ENCODE data around the gene HCFC1R1. TPM values are rescaled to one million over a fixed set of nuclear protein-coding genes. Genes with fewer than 3 reads are reported as not detected.

Gene HCFC1R1
- total and polyA plus RNA-seq, 2 experiments from 2014 or later, result 35.7 to 158 TPM

GRCh38 chr16:3035972-3036725, 12.4 kb upstream of the HCFC1R1 start:
- peaks cover 33% of the 10 kb centered on the region for H3K27me3 ChIP-seq
- 21% methylated on average over 5 of the region's 40 CpGs for WGBS (ENCODE audit: low lambda C conversion rate, missing lambda C conversion rate)
- no peaks in the 10 kb centered on the region for H3K79me2 ChIP-seq
- H4K20me1 ChIP-seq (ENCODE audit: insufficient read depth, poor library complexity, severe bottlenecking), result no peaks in the 10 kb centered on the region
- H3K9me3 ChIP-seq (ENCODE audit: low read depth), result no peaks in the 10 kb centered on the region
- no peaks in the 10 kb centered on the region for H3K4me1 ChIP-seq (ENCODE audit: insufficient read depth)
- peak overlapping the region; percentile 63 for H2AFZ ChIP-seq
- H3K4me2 ChIP-seq, result peak overlapping the region; percentile 90
- no peaks in the 10 kb centered on the region for H3K36me3 ChIP-seq (replicated peaks; ENCODE audit: insufficient read depth, low read depth)
- DNase-seq (ENCODE audit: low spot score), result peak; percentile 52
- H3K4me3 ChIP-seq, result peak overlapping the region; percentile 32
- TF ChIP-seq EZH2 (IDR thresholded peaks at IDR 0.05; ENCODE audit: borderline replicate concordance), result no peak
- TF ChIP-seq CTCF (IDR thresholded peaks at IDR 0.05; ENCODE audit: poor library complexity), result no peak
- peak; percentile 20 for TF ChIP-seq EZH2phosphoT487 (IDR thresholded peaks at IDR 0.05; ENCODE audit: low read depth, severe bottlenecking, unreplicated experiment)
- H3K27ac ChIP-seq, result no peak overlapping the region
- no peaks in the 10 kb centered on the region for H3K9me2 ChIP-seq (replicated peaks; ENCODE audit: insufficient read depth)

GRCh38 chr16:3035289-3035971, 11.7 kb upstream of the HCFC1R1 start:
- peak overlapping the region; percentile 90 for H3K4me2 ChIP-seq
- H4K20me1 ChIP-seq (ENCODE audit: insufficient read depth, poor library complexity, severe bottlenecking), result no peaks in the 10 kb centered on the region
- H3K27me3 ChIP-seq, result peaks cover 28% of the 10 kb centered on the region
- no peaks in the 10 kb centered on the region for H3K4me1 ChIP-seq (ENCODE audit: insufficient read depth)
- TF ChIP-seq EZH2phosphoT487 (IDR thresholded peaks at IDR 0.05; ENCODE audit: low read depth, severe bottlenecking, unreplicated experiment), result no peak
- no peaks in the 10 kb centered on the region for H3K9me3 ChIP-seq (ENCODE audit: low read depth)
- no peaks in the 10 kb centered on the region for H3K79me2 ChIP-seq
- no peak overlapping the region for H2AFZ ChIP-seq
- no peaks in the 10 kb centered on the region for H3K36me3 ChIP-seq (replicated peaks; ENCODE audit: insufficient read depth, low read depth)
- no peaks in the 10 kb centered on the region for H3K9me2 ChIP-seq (replicated peaks; ENCODE audit: insufficient read depth)
- 86% methylated on average over 19 of the region's 19 CpGs for WGBS (ENCODE audit: low lambda C conversion rate, missing lambda C conversion rate)
- H3K4me3 ChIP-seq, result no peak overlapping the region
- DNase-seq (ENCODE audit: low spot score), result no peak
- no peak overlapping the region for H3K27ac ChIP-seq

GRCh38 chr16:3032624-3033023, 8.9 kb upstream of the HCFC1R1 start:
- H3K4me3 ChIP-seq, result no peak overlapping the region
- H3K27me3 ChIP-seq, result peaks cover 18% of the 10 kb centered on the region
- H3K9me3 ChIP-seq (ENCODE audit: low read depth), result no peaks in the 10 kb centered on the region
- 63% methylated on average over 7 of the region's 7 CpGs for WGBS (ENCODE audit: low lambda C conversion rate, missing lambda C conversion rate)
- no peak overlapping the region for H3K27ac ChIP-seq
- no peaks in the 10 kb centered on the region for H4K20me1 ChIP-seq (ENCODE audit: insufficient read depth, poor library complexity, severe bottlenecking)
- no peak overlapping the region for H3K4me2 ChIP-seq
- no peak for TF ChIP-seq CTCF (IDR thresholded peaks at IDR 0.05; ENCODE audit: poor library complexity)
- TF ChIP-seq EZH2 (IDR thresholded peaks at IDR 0.05; ENCODE audit: borderline replicate concordance), result no peak
- no peak for TF ChIP-seq EZH2phosphoT487 (IDR thresholded peaks at IDR 0.05; ENCODE audit: low read depth, severe bottlenecking, unreplicated experiment)
- no peak overlapping the region for H2AFZ ChIP-seq
- no peaks in the 10 kb centered on the region for H3K79me2 ChIP-seq
- H3K4me1 ChIP-seq (ENCODE audit: insufficient read depth), result peaks cover 4% of the 10 kb centered on the region
- no peak for DNase-seq (ENCODE audit: low spot score)
- H3K36me3 ChIP-seq (replicated peaks; ENCODE audit: insufficient read depth, low read depth), result no peaks in the 10 kb centered on the region
- H3K9me2 ChIP-seq (replicated peaks; ENCODE audit: insufficient read depth), result no peaks in the 10 kb centered on the region

Measured in hepatocyte (in vitro differentiated cells).